GM12878 (cell line): ENCODE data around the gene DMRT1. TPM values are rescaled to one million over a fixed set of nuclear protein-coding genes. Genes with fewer than 3 reads are reported as not detected.

Experiments
- ATAC-seq: fragments of 200-7000 bp; cut with Tn5 transposase; 3 replicates; pipeline ENCODE4 v1.9.1; 2020; ENCODE audit warnings: mild to moderate bottlenecking, moderate library complexity
- BruUV-seq: library from RNA; stranded (reverse); fragments of 400-500 nt; replicated peaks from 2 replicates; lab custom pipeline; 2021; lab: Mats Ljungman, UMichigan
- CTCF ChIA-PET: fragments of 300-600 bp; sonication (Branson Sonifier 250); formaldehyde crosslinking; extraction: SDS; loops from one replicate; lab custom pipeline; 2021; ENCODE audit warnings: inconsistent platforms; lab: Yijun Ruan, JAX
- POLR2A ChIA-PET: fragments of 350-600 bp; formaldehyde crosslinking; extraction: SDS; loops from one replicate; lab custom pipeline; 2021; ENCODE audit warnings: inconsistent platforms; lab: Charles Lee
- RAD21 ChIA-PET: fragments of 300-600 bp; sonication (Branson Sonifier 250); formaldehyde crosslinking; loops from one replicate; lab custom pipeline; 2023; ENCODE audit warnings: antibody characterized with exemption; ENCODE audit not compliant: unreplicated experiment; lab: Charles Lee
- SMC1A ChIA-PET: fragments of 300-600 bp; sonication (Branson Sonifier 250); formaldehyde crosslinking; loops from one replicate; lab custom pipeline; 2023; ENCODE audit not compliant: unreplicated experiment, uncharacterized antibody; lab: Charles Lee
- DNase-seq: peaks from one replicate; pipeline ENCODE4 v3.0.0-alpha.2; 2011; ENCODE audit warnings: low read depth, low spot score
- FAIRE-seq: peaks from 3 replicates; lab custom pipeline; 2011; peaks lifted over from hg19 to GRCh38; lab: Jason Lieb, UNC
- H2AFZ ChIP-seq: 2 replicates; pipeline ENCODE4 v1.6.0; 2011; ENCODE audit warnings: low read depth, low read length, control low read depth; ENCODE audit not compliant: control insufficient read depth
- H3K27ac ChIP-seq: 2 replicates; pipeline ENCODE4 v1.5.1; 2011; ENCODE audit warnings: control low read depth; ENCODE audit not compliant: control insufficient read depth, insufficient read depth
- H3K27me3 ChIP-seq, 2 experiments: replicated peaks in 1 of 2; 2 replicates each; pipeline versions ENCODE4 v1.6.0 to v1.6.1; 2011; ENCODE audit warnings: low read length in 1 of 2; ENCODE audit not compliant: control insufficient read depth in 2 of 2, insufficient read depth in 2 of 2
- H3K36me3 ChIP-seq, 2 experiments: 2 replicates each; pipeline ENCODE4 v1.5.1; 2011; ENCODE audit warnings: low read length in 1 of 2; ENCODE audit not compliant: control insufficient read depth in 2 of 2, insufficient read depth in 2 of 2
- H3K4me1 ChIP-seq: 2 replicates; pipeline ENCODE4 v1.6.1; 2011; ENCODE audit warnings: mild to moderate bottlenecking, low read length, moderate library complexity, mixed read lengths; ENCODE audit not compliant: control insufficient read depth, insufficient read depth
- H3K4me2 ChIP-seq: 2 replicates; pipeline ENCODE4 v1.6.0; 2011; ENCODE audit warnings: control low read depth; ENCODE audit not compliant: control insufficient read depth, insufficient read depth
- H3K4me3 ChIP-seq: fragments of 200-600 bp; sonication (generic); 2 replicates; pipeline ENCODE4 v1.5.1; 2016
- H3K79me2 ChIP-seq: 2 replicates; pipeline ENCODE4 v1.6.0; 2011; ENCODE audit warnings: low read length; ENCODE audit not compliant: control insufficient read depth, insufficient read depth
- H3K9ac ChIP-seq: 2 replicates; pipeline ENCODE4 v1.8.0; 2011; ENCODE audit warnings: low read length, control low read depth, mixed read lengths; ENCODE audit not compliant: control insufficient read depth, insufficient read depth
- H3K9me3 ChIP-seq: replicated peaks from 3 replicates; pipeline ENCODE4 v1.5.1; 2011; ENCODE audit warnings: mild to moderate bottlenecking, low read length; ENCODE audit not compliant: control insufficient read depth, insufficient read depth
- H4K20me1 ChIP-seq: 2 replicates; pipeline ENCODE4 v1.6.0; 2011; ENCODE audit not compliant: control insufficient read depth, insufficient read depth
- ATF7 ChIP-seq: fragments of 450-650 bp; IDR thresholded peaks from 2 replicates; pipeline ENCODE4 v1.6.1; 2016; ENCODE audit warnings: low read depth, mild to moderate bottlenecking
- BCL11A ChIP-seq: IDR thresholded peaks from 2 replicates; pipeline ENCODE4 v1.6.1; 2011; ENCODE audit warnings: low read depth, low read length
- HDAC2 ChIP-seq: fragments of 200-600 bp; sonication (generic); IDR thresholded peaks from 2 replicates; pipeline ENCODE4 v1.6.1; 2017
- IKZF1 ChIP-seq: fragments of 450-650 bp; conservative IDR thresholded peaks from 2 replicates; pipeline ENCODE4 v1.6.1; 2017; ENCODE audit warnings: antibody characterized with exemption, mild to moderate bottlenecking
- IKZF2 ChIP-seq, 2 experiments: fragments of 450-650 bp; IDR thresholded peaks; 2 replicates each; pipeline ENCODE4 v1.6.1; 2017; ENCODE audit warnings: mild to moderate bottlenecking in 2 of 2, moderate library complexity in 2 of 2
- KAT2A ChIP-seq: conservative IDR thresholded peaks from 2 replicates; pipeline ENCODE4 v1.6.1; 2011; ENCODE audit warnings: low read depth, low read length; ENCODE audit not compliant: control insufficient read depth
- KDM1A ChIP-seq: fragments of 200-600 bp; sonication (generic); IDR thresholded peaks from 2 replicates; pipeline ENCODE4 v1.6.1; 2016; ENCODE audit warnings: borderline replicate concordance
- KLF5 ChIP-seq: fragments of 450-650 bp; IDR thresholded peaks from 2 replicates; pipeline ENCODE4 v1.6.1; 2014; ENCODE audit warnings: mild to moderate bottlenecking; ENCODE audit not compliant: partially characterized antibody
- MTA2 ChIP-seq: fragments of 450-650 bp; IDR thresholded peaks from 2 replicates; pipeline ENCODE4 v1.6.1; 2016; ENCODE audit warnings: low read depth, mild to moderate bottlenecking, moderate library complexity
- MTA3 ChIP-seq: IDR thresholded peaks from 2 replicates; pipeline ENCODE4 v1.6.1; 2012; ENCODE audit warnings: low read length, inconsistent platforms, borderline replicate concordance
- MYC ChIP-seq: IDR thresholded peaks from 2 replicates; pipeline ENCODE4 v1.6.1; 2011; ENCODE audit warnings: mild to moderate bottlenecking, low read length, moderate library complexity, inconsistent platforms; ENCODE audit not compliant: insufficient read depth, insufficient replicate concordance, insufficient read length, severe bottlenecking
- SMAD1 ChIP-seq: fragments of 450-650 bp; IDR thresholded peaks from 2 replicates; pipeline ENCODE4 v1.6.1; 2018; ENCODE audit warnings: mild to moderate bottlenecking, low read depth; ENCODE audit not compliant: partially characterized antibody
- TCF3 ChIP-seq: IDR thresholded peaks from 2 replicates; pipeline ENCODE4 v1.6.1; 2012; ENCODE audit warnings: low read depth, mild to moderate bottlenecking, low read length, borderline replicate concordance; ENCODE audit not compliant: insufficient read depth
- WRNIP1 ChIP-seq: IDR thresholded peaks from 2 replicates; pipeline ENCODE4 v1.6.1; 2011; ENCODE audit warnings: low read depth, low read length, improper control_type of control experiment, borderline replicate concordance
- ZNF207 ChIP-seq: fragments of 450-650 bp; IDR thresholded peaks from 2 replicates; pipeline ENCODE4 v1.6.1; 2014; ENCODE audit warnings: antibody characterized with exemption, mild to moderate bottlenecking, borderline replicate concordance
- WGBS: methylation state at CpG from one replicate; pipeline ENCODE4 v1.1.6; 2016; ENCODE audit warnings: low lambda C conversion rate; ENCODE audit not compliant: insufficient replicate concordance, insufficient coverage; ENCODE audit errors: missing lambda C conversion rate; 5-methylcytosine and 5-hydroxymethylcytosine counted together
- in situ Hi-C: fragments of 300-500 bp; cut with MboI; formaldehyde crosslinking; loops from 9 replicates; pipeline ENCODE4 v1.14.3; 2018; ENCODE audit warnings: mixed read lengths
- intact Hi-C: fragments of 100-400 bp; cut with micrococcal nuclease; formaldehyde crosslinking; loops from one replicate; pipeline ENCODE4 v1.14.2; 2022; ENCODE audit not compliant: unreplicated experiment
- polyA plus RNA-seq, 11 experiments: library from polyadenylated mRNA; depleted of rRNA in 4 of 11; unstranded in 6 of 11; stranded (reverse) in 5 of 11; fragments of >200 nt; fragmentation: Nextera tagmentation in 4 of 11; fragmentation: Illumina TruSeq in 1 of 11; extraction: Ambion mirVana in 4 of 11; extraction: Trizol in 1 of 11; gene quantifications; 1 replicate in 1 of 11; 2 replicates in 10 of 11; pipeline versions ENCODE4 v1.2.1 to v1.2.3, GENCODE V29; 2011 to 2016; ENCODE audit warnings: inconsistent platforms in 2 of 11, missing spikeins in 2 of 11, low read depth in 1 of 11
- total RNA-seq, 4 experiments: library from RNA; depleted of rRNA in 3 of 4; stranded (reverse); fragments of >200 nt in 3 of 4; fragmentation: Illumina TruSeq in 1 of 4; extraction: Trizol in 1 of 4; gene quantifications; 2 replicates each; pipeline versions ENCODE4 v1.2.1 to v1.2.3, GENCODE V29; 2013 to 2021
- TF ChIP-seq, protein P1 (sequence below): fragments of 450-650 bp; IDR thresholded peaks from 2 replicates; pipeline ENCODE4 v1.6.1; 2018; ENCODE audit warnings: mild to moderate bottlenecking, low read depth, moderate library complexity; ENCODE audit not compliant: partially characterized antibody
- TF ChIP-seq, protein P2 (sequence below), 3 experiments: IDR thresholded peaks in 2 of 3; conservative IDR thresholded peaks in 1 of 3; 2 replicates each; pipeline ENCODE4 v1.5.1; 2011; ENCODE audit warnings: low read depth in 3 of 3, low read length in 3 of 3, mild to moderate bottlenecking in 3 of 3, control low read depth in 2 of 3, moderate library complexity in 2 of 3, inconsistent platforms in 1 of 3, mixed read lengths in 1 of 3; ENCODE audit not compliant: control insufficient read depth in 2 of 3, insufficient read depth in 1 of 3; ENCODE audit errors: extremely low read depth in 1 of 3
- TF ChIP-seq, protein P3 (sequence below): fragments of 450-650 bp; IDR thresholded peaks from 2 replicates; pipeline ENCODE4 v1.6.1; 2014; ENCODE audit warnings: mild to moderate bottlenecking

DMRT1 gene
- total and polyA plus RNA-seq, 10 of the 15 experiments (the other 5 are each of a cell fraction or from before 2014, with no cell fraction given), result 0.06 to 1.9 (median 0.24) TPM

DNA sequence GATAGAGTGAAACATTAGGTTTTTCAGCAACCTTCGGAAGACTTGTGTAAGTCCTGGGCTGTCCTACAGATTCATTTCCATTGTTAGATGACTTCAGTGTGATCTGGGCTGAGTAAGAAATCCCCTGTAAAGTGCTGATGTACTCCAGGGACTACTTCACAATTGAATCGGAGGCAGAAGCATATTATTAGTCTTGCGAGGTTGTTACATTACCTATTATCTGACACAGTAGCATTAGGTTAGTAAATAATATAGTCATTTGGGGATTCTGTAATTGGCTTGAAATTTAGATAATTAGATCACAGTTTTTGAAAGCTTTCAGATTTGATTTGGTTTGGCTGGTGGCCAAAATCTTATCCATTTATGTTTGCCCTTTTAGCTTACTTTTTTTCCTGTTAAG, 62.4 kb downstream of the DMRT1 start:
- peak; percentile 61 for ATAC-seq
- no peaks in the 10 kb centered on the region for H3K79me2 ChIP-seq
- DNase-seq, result no peak
- BruUV-seq, result no TSS peak
- ChIA-PET POLR2A (no interaction called here), CTCF (interaction anchor here (0.7 to 5.6 kb wide), 9 partner anchors 10 to 290 kb away, joined by 3 to 37 read pairs (median 6); no protein-coding TSS in a partner anchor), SMC1A (interaction anchor here (0.6 to 2.7 kb wide), 11 partner anchors 10 to 105 kb away, joined by 3 to 12 read pairs (median 4); no protein-coding TSS in a partner anchor), RAD21 (interaction anchor here (1.2 to 1.5 kb wide), 4 partner anchors 8 to 100 kb away, joined by 3 to 8 read pairs (median 5); no protein-coding TSS in a partner anchor)
- H3K9me3 ChIP-seq, result no peaks in the 10 kb centered on the region
- H3K4me1 ChIP-seq, result peaks cover 13% of the 10 kb centered on the region
- in situ Hi-C loops, result no loop called here
- no peak overlapping the region for H2AFZ ChIP-seq
- no peak overlapping the region for H3K9ac ChIP-seq
- 16% methylated on average over 3 of the region's 3 CpGs for WGBS
- no peak for FAIRE-seq
- no peak overlapping the region for H3K27ac ChIP-seq
- no peaks in the 10 kb centered on the region for H4K20me1 ChIP-seq
- intact Hi-C loops, result no loop called here
- H3K4me3 ChIP-seq, result no peak overlapping the region
- H3K27me3 ChIP-seq, result peaks cover 2 to 9% of the 10 kb centered on the region in 2 experiments; a peak in 3 of 4 replicates
- H3K36me3 ChIP-seq, result no peaks in the 10 kb centered on the region
- H3K4me2 ChIP-seq, result no peak overlapping the region
- no peak for TF ChIP-seq KDM1A
- TF ChIP-seq, protein P1, sequence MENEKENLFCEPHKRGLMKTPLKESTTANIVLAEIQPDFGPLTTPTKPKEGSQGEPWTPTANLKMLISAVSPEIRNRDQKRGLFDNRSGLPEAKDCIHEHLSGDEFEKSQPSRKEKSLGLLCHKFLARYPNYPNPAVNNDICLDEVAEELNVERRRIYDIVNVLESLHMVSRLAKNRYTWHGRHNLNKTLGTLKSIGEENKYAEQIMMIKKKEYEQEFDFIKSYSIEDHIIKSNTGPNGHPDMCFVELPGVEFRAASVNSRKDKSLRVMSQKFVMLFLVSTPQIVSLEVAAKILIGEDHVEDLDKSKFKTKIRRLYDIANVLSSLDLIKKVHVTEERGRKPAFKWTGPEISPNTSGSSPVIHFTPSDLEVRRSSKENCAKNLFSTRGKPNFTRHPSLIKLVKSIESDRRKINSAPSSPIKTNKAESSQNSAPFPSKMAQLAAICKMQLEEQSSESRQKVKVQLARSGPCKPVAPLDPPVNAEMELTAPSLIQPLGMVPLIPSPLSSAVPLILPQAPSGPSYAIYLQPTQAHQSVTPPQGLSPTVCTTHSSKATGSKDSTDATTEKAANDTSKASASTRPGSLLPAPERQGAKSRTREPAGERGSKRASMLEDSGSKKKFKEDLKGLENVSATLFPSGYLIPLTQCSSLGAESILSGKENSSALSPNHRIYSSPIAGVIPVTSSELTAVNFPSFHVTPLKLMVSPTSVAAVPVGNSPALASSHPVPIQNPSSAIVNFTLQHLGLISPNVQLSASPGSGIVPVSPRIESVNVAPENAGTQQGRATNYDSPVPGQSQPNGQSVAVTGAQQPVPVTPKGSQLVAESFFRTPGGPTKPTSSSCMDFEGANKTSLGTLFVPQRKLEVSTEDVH, result no peak
- peak; percentile 38; the same call in 1 of the 2 replicates for TF ChIP-seq IKZF1
- no peak for TF ChIP-seq MTA3
- TF ChIP-seq ZNF207, result no peak
- TF ChIP-seq TCF3, result no peak
- TF ChIP-seq KAT2A, result no peak
- TF ChIP-seq IKZF2 (IDR thresholded peaks at IDR 0.05), result peak in 1 of 2 experiments; percentile 49; a peak in 2 of 4 replicates
- TF ChIP-seq KLF5, result no peak
- peak; percentile 30; the same call in 1 of the 2 replicates for TF ChIP-seq ATF7
- TF ChIP-seq WRNIP1, result no peak
- TF ChIP-seq, protein P2, sequence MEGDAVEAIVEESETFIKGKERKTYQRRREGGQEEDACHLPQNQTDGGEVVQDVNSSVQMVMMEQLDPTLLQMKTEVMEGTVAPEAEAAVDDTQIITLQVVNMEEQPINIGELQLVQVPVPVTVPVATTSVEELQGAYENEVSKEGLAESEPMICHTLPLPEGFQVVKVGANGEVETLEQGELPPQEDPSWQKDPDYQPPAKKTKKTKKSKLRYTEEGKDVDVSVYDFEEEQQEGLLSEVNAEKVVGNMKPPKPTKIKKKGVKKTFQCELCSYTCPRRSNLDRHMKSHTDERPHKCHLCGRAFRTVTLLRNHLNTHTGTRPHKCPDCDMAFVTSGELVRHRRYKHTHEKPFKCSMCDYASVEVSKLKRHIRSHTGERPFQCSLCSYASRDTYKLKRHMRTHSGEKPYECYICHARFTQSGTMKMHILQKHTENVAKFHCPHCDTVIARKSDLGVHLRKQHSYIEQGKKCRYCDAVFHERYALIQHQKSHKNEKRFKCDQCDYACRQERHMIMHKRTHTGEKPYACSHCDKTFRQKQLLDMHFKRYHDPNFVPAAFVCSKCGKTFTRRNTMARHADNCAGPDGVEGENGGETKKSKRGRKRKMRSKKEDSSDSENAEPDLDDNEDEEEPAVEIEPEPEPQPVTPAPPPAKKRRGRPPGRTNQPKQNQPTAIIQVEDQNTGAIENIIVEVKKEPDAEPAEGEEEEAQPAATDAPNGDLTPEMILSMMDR (IDR thresholded peaks at IDR 0.05 in 2 of 3, conservative IDR thresholded peaks at IDR 0.05 in 1 of 3; ENCODE audit: control insufficient read depth in 2 of 3, extremely low read depth in 1 of 3, insufficient read depth in 1 of 3, low read depth in 3 of 3, low read length in 3 of 3), result no peak
- TF ChIP-seq, protein P3, sequence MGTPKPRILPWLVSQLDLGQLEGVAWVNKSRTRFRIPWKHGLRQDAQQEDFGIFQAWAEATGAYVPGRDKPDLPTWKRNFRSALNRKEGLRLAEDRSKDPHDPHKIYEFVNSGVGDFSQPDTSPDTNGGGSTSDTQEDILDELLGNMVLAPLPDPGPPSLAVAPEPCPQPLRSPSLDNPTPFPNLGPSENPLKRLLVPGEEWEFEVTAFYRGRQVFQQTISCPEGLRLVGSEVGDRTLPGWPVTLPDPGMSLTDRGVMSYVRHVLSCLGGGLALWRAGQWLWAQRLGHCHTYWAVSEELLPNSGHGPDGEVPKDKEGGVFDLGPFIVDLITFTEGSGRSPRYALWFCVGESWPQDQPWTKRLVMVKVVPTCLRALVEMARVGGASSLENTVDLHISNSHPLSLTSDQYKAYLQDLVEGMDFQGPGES, result no peak
- peak; percentile 90 for TF ChIP-seq SMAD1
- peak; percentile 97 for TF ChIP-seq MTA2
- TF ChIP-seq HDAC2, result no peak
- TF ChIP-seq MYC, result no peak
- peak; percentile 22; the same call in 1 of the 2 replicates for TF ChIP-seq BCL11A
